ENCODE results near the gene SORCS2.
A peak's percentile ranks its signal among the peaks of the same experiment; 100 is the strongest.

SORCS2 gene

GRCh38 chr4:7192252-7193029 is at the start of gene SORCS2:
Gene SORCS2 (plus strand): TSS chr4:7192538.
- peak; percentile 74 for DNase-seq

DNA sequence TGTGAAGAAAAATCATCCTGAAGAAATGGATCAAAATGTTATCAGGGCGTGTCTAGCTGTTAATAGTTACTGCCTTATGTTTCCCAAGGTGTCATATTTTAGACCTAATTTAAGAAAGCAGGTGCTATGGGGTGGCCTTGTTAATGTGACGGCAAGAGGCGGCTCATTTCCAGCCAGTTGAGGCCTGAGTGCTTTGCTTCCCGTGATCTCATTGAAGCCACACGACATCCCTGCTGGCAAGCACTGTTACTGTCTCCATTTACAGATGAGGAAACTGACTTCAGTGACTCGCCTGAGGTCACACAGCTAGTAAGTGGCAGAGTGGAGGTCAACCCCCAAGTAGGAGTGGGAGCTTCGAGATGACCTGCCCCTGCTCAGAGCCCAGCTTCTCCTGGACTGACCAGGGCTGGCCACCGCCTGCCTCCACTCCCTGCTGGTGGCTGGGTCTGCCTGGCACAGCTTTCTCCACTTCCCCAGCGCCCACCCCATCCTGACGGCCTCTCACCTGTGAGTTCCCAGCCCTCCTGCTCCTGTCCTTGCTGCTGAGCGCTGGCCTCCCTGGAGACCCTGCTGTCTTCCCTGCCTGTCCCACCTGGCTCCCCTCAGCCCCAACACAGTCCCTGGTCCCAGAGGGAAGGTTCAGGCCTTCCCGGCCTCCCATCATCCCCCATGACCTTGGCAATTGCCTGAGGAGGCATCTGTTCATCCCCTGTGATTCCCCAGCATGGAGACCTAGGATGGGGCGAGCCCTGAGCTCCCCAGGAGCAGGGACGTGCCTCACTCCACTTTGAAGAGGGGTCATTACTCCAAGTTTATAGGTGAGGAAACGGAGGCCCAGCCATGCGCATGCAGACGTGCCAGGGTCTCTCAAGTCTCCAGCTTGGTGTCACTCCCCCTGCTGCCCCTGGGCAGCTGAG is 47.7 kb upstream of the SORCS2 start:
- DNase-seq: no peak

GRCh38 chr4:7145291-7145934 is 46.9 kb upstream of the SORCS2 start:
- DNase-seq: no peak

DNA sequence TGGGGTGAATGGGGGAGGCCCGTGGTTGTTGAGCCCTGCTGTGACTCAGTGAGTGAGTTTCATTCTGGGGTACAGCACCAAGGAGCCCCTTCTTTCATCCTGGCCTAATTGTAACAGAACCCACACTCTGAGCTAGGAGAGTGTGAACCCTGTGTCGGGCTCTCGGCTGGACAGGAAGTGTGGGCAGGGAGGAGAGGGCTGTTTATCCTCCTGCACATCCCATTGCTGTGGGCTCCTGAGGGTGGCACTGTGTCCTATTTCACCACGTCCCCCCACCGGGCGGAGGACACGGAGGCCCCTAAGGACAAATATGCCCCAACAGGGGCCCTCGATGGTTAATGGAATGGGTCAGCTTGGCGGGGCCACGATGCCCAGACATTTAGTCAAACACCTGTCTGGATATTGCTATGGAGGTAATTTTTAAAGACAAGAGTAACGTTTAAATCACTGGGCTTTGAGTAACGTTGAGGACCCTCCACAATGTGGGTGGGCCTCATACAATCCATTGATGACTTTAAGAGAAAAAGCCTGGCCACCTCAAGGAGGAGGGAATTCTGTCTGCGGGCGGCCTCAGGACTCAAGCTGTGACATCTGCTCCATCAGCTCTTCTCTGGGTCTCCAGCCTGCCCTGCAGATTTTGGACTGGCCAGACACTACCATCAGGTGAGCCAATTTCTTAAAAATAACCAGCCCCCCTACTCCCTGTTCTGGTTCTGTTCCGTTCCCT is 46.1 kb upstream of the SORCS2 start:
- DNase-seq: no peak

DNA sequence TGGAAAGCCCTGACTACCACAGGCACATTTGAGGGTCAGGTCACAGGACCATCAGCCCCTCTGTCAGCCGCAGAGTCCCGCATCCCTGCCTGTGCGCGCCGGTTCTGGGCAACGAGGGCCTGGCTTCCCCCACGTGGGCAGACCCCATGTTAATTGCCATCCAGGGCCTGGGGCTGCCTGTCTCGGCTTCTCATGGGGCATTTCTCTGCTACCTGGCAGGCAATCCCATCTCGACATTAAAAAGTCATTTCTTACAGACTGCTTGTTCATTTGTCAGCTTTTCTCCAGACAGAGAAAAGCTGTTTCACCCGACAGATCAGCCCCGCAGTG is 45.6 kb upstream of the SORCS2 start:
- DNase-seq: no peak

DNA sequence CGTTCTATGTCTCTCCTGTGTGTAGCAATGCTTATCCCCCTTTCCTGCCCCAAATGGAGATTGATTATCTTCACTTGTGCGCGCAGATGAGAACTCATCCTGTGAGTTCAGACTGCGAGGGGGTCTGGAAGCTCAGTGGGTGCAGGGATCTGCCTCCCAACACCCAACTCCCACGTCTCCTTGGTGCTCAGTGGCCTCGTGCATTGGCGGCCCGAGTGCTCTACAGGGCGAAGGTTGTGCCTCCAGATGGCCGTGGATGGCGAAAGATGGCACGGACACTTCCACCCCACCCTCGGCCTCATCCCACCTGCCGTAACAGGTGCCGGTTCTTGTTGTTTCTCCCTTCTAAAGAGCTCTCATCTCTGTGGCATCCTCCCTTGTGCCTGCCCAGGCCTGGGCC is 45.1 kb upstream of the SORCS2 start:
- no peak for DNase-seq

- no peak for DNase-seq
Measured at GRCh38 chr4:7147661-7148310, 44.6 kb upstream of the SORCS2 start.

- DNase-seq: no peak
Measured at GRCh38 chr4:7148337-7148736, 44.0 kb upstream of the SORCS2 start.

- no peak for DNase-seq
Measured at GRCh38 chr4:7150036-7150635, 42.2 kb upstream of the SORCS2 start.

GRCh38 chr4:7151668-7152227 is 40.6 kb upstream of the SORCS2 start:
- DNase-seq: no peak

- DNase-seq: no peak
Measured at GRCh38 chr4:7153711-7154110, 38.6 kb upstream of the SORCS2 start.

- DNase-seq: no peak
Measured at GRCh38 chr4:7154351-7154981, 37.9 kb upstream of the SORCS2 start.

GRCh38 chr4:7155590-7156071 is 36.7 kb upstream of the SORCS2 start:
- no peak for DNase-seq

DNA sequence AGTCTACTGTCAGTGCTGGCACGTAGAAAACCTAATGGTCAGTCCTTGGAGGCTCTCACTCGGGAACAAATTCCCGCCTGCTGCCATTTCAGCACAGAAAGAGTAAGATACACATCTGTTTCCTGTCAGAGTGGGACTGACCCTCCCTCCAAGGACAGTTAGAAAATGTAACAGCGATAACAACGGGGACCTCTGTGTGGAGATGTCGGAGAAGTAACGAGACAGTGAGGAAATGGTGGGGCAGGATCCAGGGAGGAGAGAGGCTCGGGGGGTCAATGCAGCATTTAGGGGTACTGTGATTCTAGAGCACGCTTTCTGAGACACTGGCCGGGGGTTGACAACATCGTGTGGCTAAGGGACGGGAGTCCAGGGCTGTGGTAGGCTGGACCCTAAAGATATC is 36.0 kb upstream of the SORCS2 start:
- no peak for DNase-seq

GRCh38 chr4:7156761-7157488 is 35.4 kb upstream of the SORCS2 start:
- no peak for DNase-seq

DNA sequence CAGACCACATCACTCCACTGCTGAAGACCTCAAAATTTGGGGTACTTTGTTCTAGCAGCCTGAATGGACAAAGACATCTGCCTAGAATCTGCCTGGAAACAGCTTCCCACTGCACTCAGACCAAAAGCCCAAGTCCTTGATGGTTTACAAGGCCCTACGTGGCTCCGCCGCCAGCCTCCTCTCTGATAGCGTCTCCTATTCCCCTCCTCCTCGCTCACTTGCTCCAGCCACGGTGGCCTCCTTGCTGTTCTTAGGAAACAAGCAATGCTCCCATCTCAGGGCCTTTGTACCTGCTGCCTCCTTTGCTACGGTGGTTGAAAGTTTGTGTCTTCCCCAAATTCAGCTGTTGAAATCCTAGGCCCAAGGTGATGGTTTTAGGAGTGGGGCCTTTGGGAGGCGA is 34.7 kb upstream of the SORCS2 start:
- DNase-seq: no peak

DNA sequence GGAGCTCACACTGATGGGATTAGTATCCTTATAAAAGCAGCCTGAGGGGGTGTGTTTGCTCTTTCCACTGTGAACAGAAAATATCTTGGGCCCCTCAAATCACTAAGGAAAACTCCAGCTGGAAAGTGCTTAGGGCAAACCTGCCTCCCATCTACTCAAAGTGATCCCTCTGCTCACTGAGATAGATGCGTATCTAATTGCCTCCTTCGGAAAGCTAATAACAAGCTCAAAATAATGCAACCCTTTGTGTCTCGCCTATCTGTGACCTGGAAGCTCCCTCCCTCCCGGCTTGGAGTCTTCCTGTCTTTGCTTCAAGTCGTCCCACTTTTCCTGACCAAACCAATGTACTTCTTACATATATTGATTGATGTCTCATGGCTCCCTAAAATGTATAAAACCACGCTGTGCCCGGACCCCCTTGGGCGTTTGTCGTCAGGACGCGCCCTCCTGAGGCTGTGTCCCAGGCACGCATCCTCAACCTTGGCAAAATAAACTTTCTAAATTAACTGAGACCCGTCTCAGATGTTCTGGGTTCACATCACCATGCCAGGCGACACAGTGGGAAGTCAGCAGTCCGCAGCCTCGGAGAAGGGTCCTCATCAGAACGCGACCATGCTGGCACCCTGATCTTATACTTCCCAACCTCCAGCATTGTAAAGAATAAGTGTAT is 34.1 kb upstream of the SORCS2 start:
- no peak for DNase-seq

DNA sequence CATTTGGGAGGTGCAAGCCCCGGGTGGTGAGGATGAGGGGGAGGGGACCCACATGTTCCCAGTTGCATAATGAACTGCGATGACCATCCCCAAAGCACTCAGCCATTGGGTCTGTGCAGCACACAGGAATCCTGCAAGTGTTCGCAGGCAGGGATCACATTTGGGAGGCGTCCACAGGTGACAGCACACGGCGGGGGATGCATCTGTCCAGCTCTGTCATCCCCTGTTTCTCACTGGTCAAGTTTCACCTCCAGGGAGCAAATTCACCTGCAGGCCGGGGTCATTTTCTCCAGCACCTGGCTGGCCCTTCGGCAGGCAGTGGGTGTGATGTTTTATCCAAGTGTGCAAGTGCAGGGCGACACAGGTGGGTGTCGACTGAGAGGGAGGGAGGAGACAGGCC is 33.3 kb upstream of the SORCS2 start:
- DNase-seq: no peak

DNA sequence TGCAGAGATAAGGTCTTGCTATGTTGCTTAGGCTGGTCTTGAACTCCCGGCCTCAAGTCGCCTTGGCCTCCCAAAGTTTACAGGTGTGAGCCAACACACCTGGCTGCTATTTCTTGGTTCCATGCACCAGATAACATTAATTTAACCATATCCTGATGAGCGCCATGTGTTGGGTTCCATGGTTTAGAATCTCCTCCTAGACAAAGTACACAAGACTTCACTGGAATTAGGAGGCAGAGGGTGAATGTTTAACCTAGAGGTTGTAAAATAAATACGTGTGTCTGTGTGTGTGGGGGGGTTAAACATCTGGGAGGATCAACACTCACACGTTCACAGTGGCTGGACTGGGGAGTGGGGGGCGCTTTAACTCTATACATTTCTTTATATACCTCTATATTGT is 32.4 kb upstream of the SORCS2 start:
- DNase-seq: no peak

- no peak for DNase-seq
Measured at GRCh38 chr4:7160439-7160838, 31.9 kb upstream of the SORCS2 start.

All from GDM1 (cell line).